HEK293 (cell line): Measurements from ENCODE around the gene COX10.

Experiments
- HOXC10 ChIP-seq: sonication (generic); formaldehyde crosslinking; IDR thresholded peaks from 2 replicates; pipeline ENCODE4 v1.8.1; 2023; ENCODE audit warnings: mild to moderate bottlenecking, missing genetic modification reagents
- REST ChIP-seq: fragments of 450-650 bp; formaldehyde crosslinking; IDR thresholded peaks from 2 replicates; pipeline ENCODE4 v1.5.1; 2016; ENCODE audit warnings: missing biosample characterization, missing genetic modification characterization
- ZFP37 ChIP-seq: fragments of 450-650 bp; formaldehyde crosslinking; IDR thresholded peaks from 2 replicates; pipeline ENCODE4 v1.5.1; 2016; ENCODE audit warnings: missing biosample characterization, missing genetic modification characterization
- ZNF362 ChIP-seq: fragments of 450-650 bp; formaldehyde crosslinking; IDR thresholded peaks from 2 replicates; pipeline ENCODE4 v1.5.1; 2016; ENCODE audit warnings: missing biosample characterization, missing genetic modification characterization
- ZNF677 ChIP-seq: fragments of 450-650 bp; IDR thresholded peaks from 2 replicates; pipeline ENCODE4 v1.5.0; 2018; ENCODE audit warnings: missing biosample characterization, mild to moderate bottlenecking, missing genetic modification characterization, moderate library complexity

- TF ChIP-seq REST (tag by site-specific recombination) (no peak), ZNF677 (tag by site-specific recombination) (no peak), ZNF362 (no peak), HOXC10 (CRISPR knock-in tag) (no peak), ZFP37 (tag by site-specific recombination) (no peak)
These were observed 11.5 kb downstream of the COX10 start for GRCh38 chr17:14080847-14081251.
